Muscle of back (tissue), 13 donors: ENCODE results near the gene TTLL7. TPM values are rescaled to one million over a fixed set of nuclear protein-coding genes. Genes with fewer than 3 reads are reported as not detected.

ENCODE experiments used
- DNase-seq, 3 donors: peaks; one replicate each; pipeline versions ENCODE4 v3.0.0 to v3.0.0-alpha.2; 2013
- long read RNA-seq, 9 donors: transcript quantifications; one replicate each; lab custom pipeline, GENCODE V29; 2026
- polyA plus RNA-seq, 10 donors: library from polyadenylated mRNA; unstranded; fragments of 120-200 nt; gene quantifications; one replicate each; pipeline ENCODE4 v1.2.1, GENCODE V29; 2013; ENCODE audit not compliant: insufficient read length in 10 of 10

TTLL7 gene
- polyA plus RNA-seq: 10 to 100 TPM; 16.8 to 46.7 (median 25.0) TPM
- long read RNA-seq, donor 1: 0 reads
- long read RNA-seq, donor 2, full-length matches to known transcripts: 1 of 1 reads
- long read RNA-seq, donor 2, partial matches to known transcripts: 0 of 1 reads
- long read RNA-seq, donor 2, other reads (novel, unspliced or antisense): 0 of 1 reads
- long read RNA-seq, donor 3: 0 reads
- long read RNA-seq, donor 4: 0 reads
- long read RNA-seq, donor 5: 0 reads
- long read RNA-seq, donor 6: 0 reads
- long read RNA-seq, donor 7, full-length matches to known transcripts: 1 of 1 reads
- long read RNA-seq, donor 7, partial matches to known transcripts: 0 of 1 reads
- long read RNA-seq, donor 7, other reads (novel, unspliced or antisense): 0 of 1 reads
- long read RNA-seq, donor 8: 0 reads
- long read RNA-seq, donor 9: 0 reads

DNA sequence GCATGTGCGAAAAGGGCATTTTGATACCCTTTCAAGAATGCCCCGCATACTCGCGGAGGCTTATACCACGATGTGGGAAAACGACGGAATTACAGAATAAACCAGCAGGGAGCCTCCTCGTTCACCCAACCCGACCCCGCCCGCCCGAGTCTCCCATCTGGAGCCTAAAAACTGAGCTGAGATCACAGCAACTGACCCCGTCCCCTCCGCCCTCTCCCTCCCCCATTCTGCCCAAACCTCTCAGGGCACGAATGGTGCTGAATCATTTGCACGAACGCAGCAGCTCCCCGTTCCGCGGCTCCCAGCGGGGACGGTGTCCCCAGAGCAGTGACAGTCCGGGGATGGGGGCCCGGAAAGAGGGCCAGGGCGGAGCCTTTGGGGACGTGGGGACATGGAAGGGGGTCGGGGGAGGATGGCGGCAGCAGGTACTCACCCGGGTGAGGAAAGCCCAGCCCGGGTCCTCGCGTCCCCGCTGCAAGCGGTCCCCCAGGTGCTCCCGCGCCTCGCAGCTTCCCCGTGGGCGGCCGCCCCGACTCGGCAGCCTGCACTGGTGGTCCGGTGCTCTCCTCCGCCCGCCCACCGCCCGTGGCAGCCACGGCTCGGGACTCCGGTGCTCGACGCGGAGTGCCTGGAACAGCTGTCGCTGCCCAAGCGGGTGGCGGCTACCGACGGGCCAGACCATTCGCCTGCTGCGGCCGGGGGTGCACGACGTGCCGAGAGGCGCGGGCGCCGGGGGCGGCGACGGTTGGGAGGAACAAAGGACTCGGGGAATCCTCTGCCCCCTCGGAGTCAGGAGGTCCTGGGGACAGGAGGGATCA, at the start of gene TTLL7:
TSS of gene TTLL7 (minus strand) at position 635 of the 818 bp plus-strand sequence. CDS start 46,921 bp downstream, outside the sequence.
- peak; percentile 47 to 94 (median 78) for DNase-seq

DNA sequence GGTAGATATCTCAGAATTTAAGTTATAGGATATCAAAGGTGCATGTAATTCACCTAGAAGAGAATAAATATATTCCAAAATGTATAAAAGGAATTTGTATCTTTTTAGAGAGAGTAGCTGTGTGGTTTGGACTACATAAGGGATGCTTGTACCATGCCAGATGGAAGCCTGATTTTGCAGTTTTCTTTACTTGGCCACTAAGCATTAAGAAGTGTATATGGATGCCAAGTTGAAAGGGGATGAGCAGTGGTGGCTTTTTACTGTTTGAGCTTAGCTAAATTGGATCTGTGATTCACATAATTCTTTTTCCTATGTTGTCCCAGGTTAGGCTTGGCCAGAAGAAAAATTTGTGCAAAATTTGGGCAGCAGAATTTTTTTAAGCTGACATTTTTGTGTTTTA, 43.5 kb upstream of the TTLL7 start:
- no peak for DNase-seq

GRCh38 chr1:84037758-84038611, 39.1 kb upstream of the TTLL7 start:
- no peak for DNase-seq

DNA sequence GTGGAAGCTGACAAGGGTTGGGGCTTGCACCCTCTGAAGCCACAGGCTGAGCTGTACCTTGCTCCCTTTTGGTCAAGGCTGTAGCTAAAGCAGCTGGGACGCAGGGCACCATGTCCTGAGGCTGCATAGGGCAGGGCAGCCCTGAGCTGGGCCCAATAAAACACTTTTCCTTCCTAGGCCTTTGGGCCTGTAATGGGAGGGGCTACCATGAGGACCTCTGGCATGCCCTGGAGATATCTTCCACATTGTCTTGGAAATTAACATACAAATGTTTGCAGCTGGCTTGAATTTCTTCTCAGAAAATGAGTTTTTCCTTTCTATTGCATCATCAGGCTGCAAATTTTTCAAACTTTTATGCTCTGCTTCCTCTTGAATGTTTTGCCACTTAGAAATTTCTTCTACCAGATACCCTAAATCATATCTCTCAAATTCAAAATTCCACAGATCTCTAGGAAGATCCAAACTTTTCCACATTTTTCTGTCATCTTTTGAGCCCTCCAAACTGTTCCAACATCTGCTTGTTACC, 32.9 kb upstream of the TTLL7 start:
- DNase-seq: no peak

GRCh38 chr1:84027368-84027767, 28.4 kb upstream of the TTLL7 start:
- no peak for DNase-seq

DNA sequence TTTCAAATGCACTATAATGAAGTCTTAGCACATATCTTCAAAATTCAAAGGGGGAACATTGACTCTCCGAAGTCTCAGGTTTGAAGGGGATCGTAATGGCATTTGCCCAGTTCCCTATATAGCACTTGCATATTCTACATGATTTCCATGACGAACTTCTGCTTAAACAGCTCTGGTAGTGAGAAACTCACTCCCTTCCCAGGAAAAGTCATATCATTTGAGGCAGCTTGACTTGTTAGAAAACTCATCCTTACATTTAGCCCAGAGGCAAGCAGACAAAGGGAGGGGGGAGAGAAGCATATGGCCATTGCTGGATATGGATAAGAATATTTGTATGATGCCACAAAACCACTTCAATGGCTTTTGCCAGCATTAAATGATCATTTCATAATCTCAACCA, 27.0 kb upstream of the TTLL7 start:
- no peak for DNase-seq

GRCh38 chr1:84021822-84022221, 22.9 kb upstream of the TTLL7 start:
- DNase-seq: no peak

DNA sequence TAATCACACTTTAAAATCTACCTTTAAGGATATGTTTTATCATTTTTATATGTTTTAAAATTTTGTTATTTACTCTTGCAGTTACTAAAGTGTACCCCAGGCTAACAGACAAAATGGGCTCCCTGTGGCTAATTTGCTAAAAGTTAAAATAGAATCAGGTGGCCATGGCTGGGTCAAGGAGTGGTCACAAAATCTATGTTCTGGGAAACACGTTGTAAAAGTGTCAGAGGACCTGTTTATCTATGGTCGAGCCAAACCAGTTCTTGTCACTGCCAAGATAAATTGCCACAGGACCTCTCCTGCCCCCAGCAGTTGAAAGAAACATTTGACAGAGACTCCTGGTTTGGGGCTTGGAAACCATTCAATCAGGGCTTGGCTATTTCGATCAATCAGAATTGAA, 21.2 kb upstream of the TTLL7 start:
- DNase-seq: no peak

DNA sequence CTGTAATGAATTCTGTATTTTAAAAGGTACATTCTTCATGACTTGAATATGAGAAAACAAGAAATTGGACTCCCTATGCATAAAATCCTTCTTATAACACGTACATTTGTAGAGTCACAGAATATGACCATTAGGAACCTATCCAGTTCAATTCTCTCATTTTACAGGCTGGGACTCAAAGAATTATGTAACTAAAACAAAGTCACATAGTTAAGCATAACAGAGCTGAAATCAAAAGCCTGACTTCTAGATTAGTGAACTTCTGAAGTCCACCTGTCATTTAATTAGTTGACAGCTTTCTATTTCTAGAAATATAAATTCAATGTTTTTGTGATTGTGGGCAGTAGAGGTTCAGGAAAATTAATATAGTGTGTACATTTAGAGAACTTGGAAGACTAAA, 20.3 kb upstream of the TTLL7 start:
- DNase-seq: no peak

DNA sequence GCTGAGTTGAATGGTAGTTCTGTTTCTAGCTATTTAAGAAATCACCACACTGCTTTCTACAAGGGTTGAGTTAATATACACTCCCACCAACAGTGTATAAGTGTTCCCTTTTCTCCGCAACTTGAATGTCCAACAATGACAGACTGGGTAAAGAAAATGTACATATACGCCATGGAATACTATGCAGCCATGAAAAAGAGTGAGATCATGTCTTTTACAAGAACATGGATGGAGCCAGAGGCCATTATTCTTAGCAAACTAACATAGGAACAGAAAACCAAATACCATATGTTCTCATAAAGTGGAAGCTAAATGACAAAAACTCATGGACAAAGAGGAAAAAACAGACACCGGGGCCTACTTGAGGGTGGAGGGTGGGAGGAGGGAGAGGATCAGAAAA, 14.8 kb upstream of the TTLL7 start:
- no peak for DNase-seq

GRCh38 chr1:84012018-84012417, 13.1 kb upstream of the TTLL7 start:
- no peak for DNase-seq

DNA sequence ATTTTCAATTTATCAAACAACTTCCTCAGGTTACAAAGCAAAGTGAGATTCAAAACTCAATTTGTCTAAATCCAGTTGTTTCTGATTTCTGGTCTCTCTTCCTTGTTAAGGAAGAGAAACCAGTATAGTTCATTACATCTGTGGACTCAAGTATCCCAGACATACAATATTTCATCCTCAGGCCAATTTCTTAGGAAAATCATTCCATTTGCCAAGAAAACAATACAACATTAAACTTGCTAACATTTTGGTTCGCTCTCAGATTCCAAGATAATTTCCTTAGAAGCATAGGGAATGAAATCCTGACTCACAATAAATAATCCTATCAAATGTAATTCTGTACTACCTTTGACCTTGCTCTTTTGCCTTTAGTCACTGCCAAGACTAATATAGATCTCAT, 11.2 kb upstream of the TTLL7 start:
- DNase-seq: peak in 2 of 3 donors; percentile 36 to 53

DNA sequence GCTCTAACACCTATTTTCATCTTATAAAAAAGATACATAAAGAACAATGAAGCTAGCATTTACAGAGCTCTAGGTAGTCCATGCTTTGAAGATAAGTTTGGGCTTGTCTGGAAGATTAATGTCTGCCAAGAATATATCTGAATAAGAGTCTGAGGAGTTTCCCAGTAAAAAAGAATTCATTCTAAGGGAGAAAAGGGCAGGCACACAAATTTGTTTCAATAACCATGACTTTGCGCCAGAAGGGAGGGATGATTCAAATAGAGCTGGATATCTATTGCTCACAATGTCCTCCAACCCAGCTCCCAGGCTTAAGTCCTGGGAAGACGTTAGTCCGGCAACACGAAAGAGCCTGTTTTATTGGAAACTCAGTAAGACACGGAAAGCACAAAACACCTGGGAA, 9.7 kb upstream of the TTLL7 start:
- DNase-seq: no peak

GRCh38 chr1:84006591-84006990, 7.7 kb upstream of the TTLL7 start:
- DNase-seq: no peak

GRCh38 chr1:84001501-84001900, 2.6 kb upstream of the TTLL7 start:
- no peak for DNase-seq

GRCh38 chr1:84000954-84001495, 2.1 kb upstream of the TTLL7 start:
- DNase-seq: peak in 1 of 3 donors; percentile 4

- no peak for DNase-seq
Observed at GRCh38 chr1:84000196-84000885, 1.4 kb upstream of the TTLL7 start.

DNA sequence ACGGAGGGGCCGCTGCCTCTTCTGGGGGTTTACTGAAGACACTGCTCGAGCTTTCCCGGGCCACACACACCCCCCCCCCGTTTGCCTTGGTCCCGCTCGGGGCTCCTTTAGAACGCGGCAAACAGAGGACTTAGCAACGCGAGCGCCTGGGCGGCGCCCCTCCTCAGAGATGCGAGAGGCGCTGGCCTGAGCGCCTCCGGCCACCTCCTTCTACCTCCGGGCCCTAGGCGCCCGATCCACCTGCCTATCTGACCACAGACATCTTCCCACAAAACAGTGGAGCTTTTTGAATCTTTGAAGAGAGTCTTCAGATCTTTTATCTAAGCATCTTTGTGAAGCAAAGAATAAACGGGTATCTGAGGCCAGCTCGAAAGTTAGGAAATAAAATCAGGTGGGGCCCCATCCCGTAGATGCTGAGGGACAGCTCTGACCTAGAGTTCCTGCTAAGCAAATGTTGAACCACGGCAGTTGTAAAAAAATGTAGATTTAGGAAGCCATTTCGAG, 436 bp upstream of the TTLL7 start:
- peak in 2 of 3 donors; percentile 75 to 89 for DNase-seq

- DNase-seq: no peak
Observed at GRCh38 chr1:83998205-83998497, 781 bp downstream of the TTLL7 start.

- peak in 2 of 3 donors; percentile 34 to 60 for DNase-seq
Observed at GRCh38 chr1:83997631-83998030, 1.3 kb downstream of the TTLL7 start.

DNA sequence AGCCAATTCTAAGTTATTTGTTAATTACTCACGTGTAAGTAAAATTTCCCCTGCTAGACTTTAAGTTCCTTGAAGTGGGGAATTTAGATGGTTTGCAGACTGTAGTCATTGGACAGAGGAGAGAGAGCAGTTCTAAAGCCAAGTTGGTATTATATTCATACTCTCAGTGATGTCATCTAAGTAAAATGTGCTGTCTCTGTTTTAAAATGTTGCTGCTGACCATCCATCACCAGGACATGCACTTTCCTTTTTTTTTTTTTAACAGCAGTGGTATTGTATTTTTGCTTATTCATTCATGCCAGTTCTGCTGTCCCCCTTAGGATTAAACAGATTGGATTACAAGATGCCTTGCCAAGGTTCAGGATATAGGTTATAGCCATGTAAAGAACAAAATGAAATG, 2.3 kb downstream of the TTLL7 start:
- peak in 2 of 3 donors; percentile 39 to 66 for DNase-seq
